Loucy (cell line): Measurements from ENCODE around the gene SLC35F3.

Experiments
- H2AFZ ChIP-seq: fragments of 200-600 bp; sonication (generic); 2 replicates; pipeline ENCODE4 v1.6.0; 2016; ENCODE audit warnings: antibody characterized with exemption, mild to moderate bottlenecking, low read length, moderate library complexity
- H3F3A ChIP-seq: fragments of 200-600 bp; 2 replicates; pipeline ENCODE4 v1.6.0; 2016; ENCODE audit warnings: antibody characterized with exemption, low read depth, mild to moderate bottlenecking
- H3K27me3 ChIP-seq: fragments of 200-600 bp; sonication (generic); 2 replicates; pipeline ENCODE4 v1.6.1; 2014; ENCODE audit warnings: low read length, mild to moderate bottlenecking; ENCODE audit not compliant: insufficient read depth, poor library complexity, severe bottlenecking
- H3K36me3 ChIP-seq: fragments of 200-600 bp; sonication (generic); 2 replicates; pipeline ENCODE4 v1.6.1; 2016; ENCODE audit warnings: low read length; ENCODE audit not compliant: insufficient read depth
- H3K4me1 ChIP-seq: fragments of 200-600 bp; sonication (generic); 2 replicates; pipeline ENCODE4 v1.5.1; 2014; ENCODE audit warnings: low read length, mild to moderate bottlenecking; ENCODE audit not compliant: insufficient read depth, poor library complexity, severe bottlenecking
- H3K4me2 ChIP-seq: fragments of 200-600 bp; sonication (generic); 2 replicates; pipeline ENCODE4 v1.6.0; 2014; ENCODE audit warnings: antibody characterized with exemption, low read length, low read depth, mild to moderate bottlenecking; ENCODE audit not compliant: poor library complexity, severe bottlenecking
- H3K4me3 ChIP-seq: fragments of 200-600 bp; sonication (generic); 2 replicates; pipeline ENCODE4 v1.5.1; 2014; ENCODE audit warnings: low read length, mild to moderate bottlenecking, mixed read lengths; ENCODE audit not compliant: poor library complexity, severe bottlenecking
- H3K79me2 ChIP-seq: fragments of 200-600 bp; sonication (generic); 2 replicates; pipeline ENCODE4 v1.6.1; 2014; ENCODE audit warnings: low read length; ENCODE audit not compliant: insufficient read depth
- H3K9ac ChIP-seq: fragments of 200-600 bp; sonication (generic); 2 replicates; pipeline ENCODE4 v1.6.0; 2014; ENCODE audit warnings: mild to moderate bottlenecking, low read depth, low read length, moderate library complexity; ENCODE audit not compliant: poor library complexity, severe bottlenecking
- H3K9me2 ChIP-seq: fragments of 200-600 bp; sonication (generic); replicated peaks from 2 replicates; pipeline ENCODE4 v1.6.1; 2016; ENCODE audit warnings: low read depth, low read length, mixed read lengths
- H3K9me3 ChIP-seq: fragments of 200-600 bp; sonication (generic); 2 replicates; pipeline ENCODE4 v1.6.1; 2014; ENCODE audit warnings: mild to moderate bottlenecking, antibody characterized with exemption, low read length, low read depth; ENCODE audit not compliant: insufficient read depth
- H4K20me1 ChIP-seq: fragments of 200-600 bp; sonication (generic); 2 replicates; pipeline ENCODE4 v1.6.0; 2014; ENCODE audit warnings: antibody characterized with exemption, low read length, mild to moderate bottlenecking; ENCODE audit not compliant: insufficient read depth, poor library complexity, severe bottlenecking
- CTCF ChIP-seq: fragments of 200-600 bp; sonication (generic); conservative IDR thresholded peaks from 2 replicates; pipeline ENCODE4 v1.5.1; 2014; ENCODE audit warnings: mild to moderate bottlenecking, antibody characterized with exemption, low read length
- EZH2phosphoT487 ChIP-seq: fragments of 200-600 bp; IDR thresholded peaks from 2 replicates; pipeline ENCODE4 v1.6.1; 2018; ENCODE audit warnings: antibody characterized with exemption, mild to moderate bottlenecking, moderate library complexity, borderline replicate concordance

Gene SLC35F3

GRCh38 chr1:234132795-234133194 lies 228.3 kb downstream of the SLC35F3 start:
- Histone ChIP-seq H3K27me3 (no peaks in the 10 kb centered on the region), H4K20me1 (no peaks in the 10 kb centered on the region), H3F3A (no peaks in the 10 kb centered on the region), H3K79me2 (no peaks in the 10 kb centered on the region), H3K4me3 (no peak overlapping the region), H3K9ac (no peak overlapping the region), H3K9me2 (no peaks in the 10 kb centered on the region), H3K4me1 (no peaks in the 10 kb centered on the region), H2AFZ (no peak overlapping the region), H3K9me3 (no peaks in the 10 kb centered on the region), H3K36me3 (no peaks in the 10 kb centered on the region), H3K4me2 (no peak overlapping the region)
- no peak for TF ChIP-seq EZH2phosphoT487
- TF ChIP-seq CTCF, result no peak

GRCh38 chr1:234134878-234135277 lies 230.4 kb downstream of the SLC35F3 start:
- Histone ChIP-seq H3K4me2 (no peak overlapping the region), H3K4me1 (no peaks in the 10 kb centered on the region)

GRCh38 chr1:234135501-234135900 lies 231.0 kb downstream of the SLC35F3 start:
- H3K79me2 ChIP-seq, result no peaks in the 10 kb centered on the region
- H3F3A ChIP-seq, result no peaks in the 10 kb centered on the region
- H3K4me1 ChIP-seq, result no peaks in the 10 kb centered on the region
- no peaks in the 10 kb centered on the region for H3K9me3 ChIP-seq
- H3K9ac ChIP-seq, result no peak overlapping the region
- H3K4me2 ChIP-seq, result no peak overlapping the region
- TF ChIP-seq EZH2phosphoT487 (no peak), CTCF (no peak)
- H3K36me3 ChIP-seq, result no peaks in the 10 kb centered on the region
- no peak overlapping the region for H2AFZ ChIP-seq
- H4K20me1 ChIP-seq, result no peaks in the 10 kb centered on the region
- no peaks in the 10 kb centered on the region for H3K27me3 ChIP-seq
- H3K9me2 ChIP-seq, result no peaks in the 10 kb centered on the region
- H3K4me3 ChIP-seq, result no peak overlapping the region

More at GRCh38 chr1:234134878-234135277, 230.4 kb downstream of the SLC35F3 start:
- H4K20me1 ChIP-seq, result no peaks in the 10 kb centered on the region
- no peaks in the 10 kb centered on the region for H3K27me3 ChIP-seq
- no peak overlapping the region for H3K9ac ChIP-seq
- no peaks in the 10 kb centered on the region for H3K36me3 ChIP-seq
- H3F3A ChIP-seq, result no peaks in the 10 kb centered on the region
- no peak for TF ChIP-seq CTCF
- TF ChIP-seq EZH2phosphoT487, result no peak
- no peaks in the 10 kb centered on the region for H3K9me2 ChIP-seq
- no peak overlapping the region for H3K4me3 ChIP-seq
- H2AFZ ChIP-seq, result no peak overlapping the region
- H3K9me3 ChIP-seq, result no peaks in the 10 kb centered on the region
- H3K79me2 ChIP-seq, result no peaks in the 10 kb centered on the region
